ENCODE results near the gene VWF.

DNA sequence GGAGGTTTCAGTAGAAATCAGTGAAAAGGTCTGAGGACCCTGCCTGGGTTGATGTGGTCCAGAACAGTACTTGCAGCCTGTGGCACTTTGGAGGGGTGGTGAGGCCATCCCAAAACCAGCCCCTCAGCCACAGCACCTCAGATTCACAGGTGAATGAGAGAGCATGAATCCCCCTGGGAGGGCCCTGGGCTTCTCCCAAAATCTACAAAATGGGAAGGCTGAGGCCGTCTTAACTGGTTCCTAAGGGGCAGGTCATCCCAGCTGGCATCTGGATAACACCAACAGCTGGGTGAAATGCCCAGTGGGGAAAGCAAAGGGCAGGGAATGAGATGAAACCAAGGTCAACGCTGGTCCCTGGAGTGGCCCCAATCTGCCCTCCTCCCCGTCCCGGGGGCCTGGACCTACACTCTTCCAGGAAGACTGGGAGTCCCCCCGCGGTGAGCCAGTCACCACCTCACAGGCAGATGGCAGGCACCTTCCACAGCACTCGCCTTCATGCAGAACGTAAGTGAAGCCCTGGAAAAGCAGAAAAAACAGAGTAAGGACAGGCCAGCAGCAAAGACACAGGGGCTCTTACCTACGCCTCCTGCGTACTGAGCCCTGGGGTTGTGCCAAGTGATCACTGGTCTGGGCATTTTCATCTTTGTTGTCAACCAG, 153.1 kb downstream of the VWF start:
- no peak for TF ChIP-seq CTCF (IDR thresholded peaks at IDR 0.05)
- no peak for TF ChIP-seq POLR2A (IDR thresholded peaks at IDR 0.05)
